Lower lobe of right lung (tissue), 2 donors: ENCODE results near the gene MPV17L. TPM values are rescaled to one million over a fixed set of nuclear protein-coding genes. Genes with fewer than 3 reads are reported as not detected.
A peak's percentile ranks its signal among the peaks of the same experiment; 100 is the strongest.
"Not testable (repeated sequence)": the region's sequence is repeated elsewhere in the genome, so short reads cannot be mapped to it uniquely, and the experiment has no call there.

Experiments
- ATAC-seq, 2 donors: fragments of 200-7000 bp; cut with Tn5 transposase; one replicate each; pipeline ENCODE4 v1.9.1; 2020 to 2022; ENCODE audit warnings: mild to moderate bottlenecking in 2 of 2, moderate library complexity in 2 of 2
- DNase-seq: peaks from one replicate; pipeline ENCODE4 v3.0.0-alpha.2; 2020
- H3K27ac ChIP-seq: fragments of 200-600 bp; one replicate; pipeline ENCODE4 v1.8.0; 2022
- H3K27me3 ChIP-seq: fragments of 200-600 bp; one replicate; pipeline ENCODE4 v1.8.0; 2022; ENCODE audit warnings: low read depth
- H3K36me3 ChIP-seq: fragments of 200-600 bp; one replicate; pipeline ENCODE4 v1.8.0; 2022; ENCODE audit warnings: mild to moderate bottlenecking
- H3K4me1 ChIP-seq: fragments of 200-600 bp; one replicate; pipeline ENCODE4 v1.8.0; 2022
- H3K4me3 ChIP-seq: fragments of 200-600 bp; one replicate; pipeline ENCODE4 v1.8.0; 2022; ENCODE audit warnings: mild to moderate bottlenecking
- H3K9me3 ChIP-seq: fragments of 200-600 bp; one replicate; pipeline ENCODE4 v1.8.0; 2022
- intact Hi-C: fragments of 100-400 bp; cut with DNase I; formaldehyde crosslinking; loops from one replicate; pipeline ENCODE4 v1.11.0; 2022
- long read RNA-seq: library from polyadenylated mRNA; unstranded; transcript quantifications from one replicate; pipeline ENCODE4 v2.0.0, GENCODE V29; 2021
- total RNA-seq: library from RNA; stranded (reverse); fragmentation: NEBNext Ultra II Directional; extraction: Animal tissue kit (Norgen Biotek cat#: 25700); gene quantifications from one replicate; pipeline ENCODE4 v1.2.1, GENCODE V29; 2021
- donor health status: DM: no; HTN: yes; CAD: no; lungs with severe emphysema.

The MPV17L gene
- 1.4 TPM for total RNA-seq
- long read RNA-seq, partial matches to known transcripts: 0 of 1 reads
- long read RNA-seq, other reads (novel, unspliced or antisense): 0 of 1 reads

- peak within 1 kb of the TSS; percentile 55 for H3K4me3 ChIP-seq
- H3K4me1 ChIP-seq, H3K9me3 ChIP-seq, intact Hi-C loops, H3K27me3 ChIP-seq, H3K36me3 ChIP-seq, H3K27ac ChIP-seq: not testable (repeated sequence)
- peak; percentile 71 to 80 for ATAC-seq
- peak; percentile 59 for DNase-seq
These were observed at the start of gene MPV17L for GRCh38 chr16:15395631-15396508. Gene MPV17L, plus strand, starts transcription at chr16:15395754. Its CDS starts 144 bp downstream, at chr16:15395898.

DNA sequence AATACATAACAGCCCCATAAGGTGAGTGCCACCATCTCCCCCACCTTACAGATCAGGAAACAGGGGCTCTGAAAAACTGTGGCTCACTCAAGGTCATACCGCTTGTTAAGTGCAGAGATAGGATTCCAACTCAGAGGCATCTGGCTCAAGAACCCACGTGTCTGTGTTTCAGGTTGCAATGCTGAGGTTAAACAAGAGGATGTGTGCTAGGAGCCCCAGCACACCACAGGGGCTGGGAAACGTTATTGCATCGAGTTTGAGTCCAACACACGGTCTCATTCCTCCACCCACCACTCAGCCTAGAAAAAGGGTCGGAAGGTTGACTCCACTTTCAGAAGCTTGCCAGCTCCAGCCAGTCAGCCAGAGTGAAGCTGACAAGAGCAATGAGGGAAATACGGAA is 46.8 kb upstream of the MPV17L start:
- H3K27ac ChIP-seq, H3K4me1 ChIP-seq, H3K27me3 ChIP-seq, ATAC-seq, H3K4me3 ChIP-seq, H3K9me3 ChIP-seq, H3K36me3 ChIP-seq, DNase-seq, intact Hi-C loops: not testable (repeated sequence)

GRCh38 chr16:15351251-15351650 is 44.3 kb upstream of the MPV17L start:
- H3K4me3 ChIP-seq, H3K27ac ChIP-seq, intact Hi-C loops, H3K27me3 ChIP-seq, DNase-seq, H3K36me3 ChIP-seq, H3K9me3 ChIP-seq, ATAC-seq, H3K4me1 ChIP-seq: not testable (repeated sequence)

DNA sequence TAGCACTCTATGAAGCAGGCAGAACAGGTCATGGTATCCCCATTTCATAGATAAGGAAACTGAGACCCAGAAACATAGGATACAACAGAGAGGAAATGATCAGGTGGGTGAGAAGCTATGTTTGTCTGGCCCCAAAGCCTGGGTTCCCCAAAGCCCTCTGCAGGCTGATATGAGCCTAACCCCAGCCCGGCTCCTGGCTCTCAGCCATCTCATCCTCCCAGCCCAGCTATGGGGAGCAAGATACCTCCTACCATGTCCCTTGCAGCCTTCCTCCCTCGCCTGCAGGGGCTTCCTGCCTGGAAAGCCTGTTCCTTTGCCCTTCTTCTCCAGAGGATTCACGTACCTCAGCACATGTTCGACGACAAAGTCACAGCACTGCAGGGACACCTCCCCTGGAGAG is 43.8 kb upstream of the MPV17L start:
- H3K27ac ChIP-seq, H3K36me3 ChIP-seq, DNase-seq, intact Hi-C loops, H3K4me3 ChIP-seq, H3K4me1 ChIP-seq, ATAC-seq, H3K9me3 ChIP-seq, H3K27me3 ChIP-seq: not testable (repeated sequence)

GRCh38 chr16:15352852-15353251 is 42.7 kb upstream of the MPV17L start:
- ATAC-seq, DNase-seq, H3K27me3 ChIP-seq, H3K4me3 ChIP-seq, H3K4me1 ChIP-seq, H3K27ac ChIP-seq, intact Hi-C loops, H3K36me3 ChIP-seq, H3K9me3 ChIP-seq: not testable (repeated sequence)

- H3K27me3 ChIP-seq, DNase-seq, H3K4me3 ChIP-seq, ATAC-seq, H3K27ac ChIP-seq, H3K4me1 ChIP-seq, H3K9me3 ChIP-seq, intact Hi-C loops, H3K36me3 ChIP-seq: not testable (repeated sequence)
These were observed 40.7 kb upstream of the MPV17L start for GRCh38 chr16:15354846-15355245.

DNA sequence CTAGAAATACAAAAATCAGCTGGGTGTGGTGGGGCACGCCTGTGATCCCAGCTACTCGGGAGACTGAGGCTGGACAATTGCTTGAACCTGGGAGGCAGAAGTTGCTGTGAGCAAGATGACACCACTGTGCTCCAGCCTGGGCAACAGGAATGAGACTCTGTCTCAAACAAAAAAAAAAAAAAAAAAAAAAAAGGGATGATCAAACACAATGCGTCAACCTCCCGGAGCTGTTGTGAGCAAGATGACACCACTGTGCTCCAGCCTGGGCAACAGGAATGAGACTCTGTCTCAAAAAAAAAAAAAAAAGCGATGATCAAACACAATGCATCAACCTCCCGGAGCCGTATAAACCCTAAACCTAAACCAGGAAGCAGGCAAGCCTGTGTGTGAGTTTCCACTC is 38.1 kb upstream of the MPV17L start:
- H3K4me3 ChIP-seq, intact Hi-C loops, H3K27ac ChIP-seq, H3K4me1 ChIP-seq, H3K27me3 ChIP-seq, ATAC-seq, DNase-seq, H3K36me3 ChIP-seq, H3K9me3 ChIP-seq: not testable (repeated sequence)

GRCh38 chr16:15378194-15378593 is 17.4 kb upstream of the MPV17L start, which contains the start of gene NPIPA5:
Gene NPIPA5, minus strand, starts transcription at chr16:15378294. Its CDS starts 0 bp downstream, at chr16:15378294.
- H3K36me3 ChIP-seq, H3K27ac ChIP-seq, intact Hi-C loops, ATAC-seq, H3K4me1 ChIP-seq, DNase-seq, H3K4me3 ChIP-seq, H3K27me3 ChIP-seq, H3K9me3 ChIP-seq: not testable (repeated sequence)

GRCh38 chr16:15382810-15383209 is 12.7 kb upstream of the MPV17L start:
- intact Hi-C loops, ATAC-seq, DNase-seq, H3K36me3 ChIP-seq, H3K4me1 ChIP-seq, H3K4me3 ChIP-seq, H3K27me3 ChIP-seq, H3K27ac ChIP-seq, H3K9me3 ChIP-seq: not testable (repeated sequence)

GRCh38 chr16:15388060-15388459 is 7.5 kb upstream of the MPV17L start:
- intact Hi-C loops, H3K4me3 ChIP-seq, H3K27me3 ChIP-seq, H3K4me1 ChIP-seq, H3K36me3 ChIP-seq, DNase-seq, H3K27ac ChIP-seq, ATAC-seq, H3K9me3 ChIP-seq: not testable (repeated sequence)

DNA sequence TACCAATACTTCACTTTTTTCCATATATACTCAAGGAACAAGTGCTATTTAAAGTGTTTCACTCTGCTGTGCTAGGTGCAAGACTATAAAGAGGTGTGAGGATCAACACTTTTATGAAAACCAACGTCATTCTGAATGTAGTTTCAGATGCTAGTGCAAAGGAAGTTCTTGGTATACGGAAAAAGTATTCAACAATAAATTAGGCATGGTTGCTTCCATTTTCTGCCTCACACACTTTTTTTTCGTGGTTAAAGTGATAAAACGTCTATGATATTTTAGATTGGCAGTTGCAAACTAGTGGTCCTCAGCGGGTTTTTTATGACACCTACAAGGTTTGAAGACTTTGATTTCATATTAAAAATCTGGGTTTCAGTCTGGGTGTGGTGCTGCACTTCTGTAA is 5.6 kb upstream of the MPV17L start:
- H3K9me3 ChIP-seq, ATAC-seq, intact Hi-C loops, DNase-seq, H3K27ac ChIP-seq, H3K27me3 ChIP-seq, H3K4me3 ChIP-seq, H3K36me3 ChIP-seq, H3K4me1 ChIP-seq: not testable (repeated sequence)

DNA sequence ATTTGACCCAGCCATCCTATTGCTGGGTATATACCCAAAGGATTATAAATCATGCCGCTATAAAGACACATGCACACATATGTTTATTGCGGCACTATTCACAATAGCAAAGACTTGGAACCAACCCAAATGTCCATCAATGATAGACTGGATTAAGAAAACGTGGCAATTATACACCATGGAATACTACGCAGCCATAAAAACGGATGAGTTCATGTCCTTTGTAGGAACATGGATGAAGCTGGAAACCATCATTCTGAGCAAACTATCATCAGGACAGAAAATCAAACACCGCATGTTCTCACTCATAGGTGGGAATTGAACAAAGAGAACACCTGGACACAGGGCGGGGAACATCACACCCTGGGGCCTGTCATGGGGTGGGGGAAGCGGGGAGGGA is 2.5 kb upstream of the MPV17L start:
- H3K4me3 ChIP-seq: not testable (repeated sequence)

GRCh38 chr16:15396509-15396829 is 915 bp downstream of the MPV17L start:
- H3K4me3 ChIP-seq: peak overlapping the region; percentile 55
- H3K36me3 ChIP-seq, intact Hi-C loops, ATAC-seq, H3K9me3 ChIP-seq, H3K27ac ChIP-seq, H3K27me3 ChIP-seq, DNase-seq, H3K4me1 ChIP-seq: not testable (repeated sequence)

More for the DNA sequence above, 2.5 kb upstream of the MPV17L start:
- H3K27ac ChIP-seq, DNase-seq, H3K9me3 ChIP-seq, intact Hi-C loops, H3K27me3 ChIP-seq, H3K36me3 ChIP-seq, ATAC-seq, H3K4me1 ChIP-seq: not testable (repeated sequence)
